MCF 10A (cell line): ENCODE results near the gene CD244. TPM values are rescaled to one million over a fixed set of nuclear protein-coding genes. Genes with fewer than 3 reads are reported as not detected.
"Not testable (repeated sequence)": the region's sequence is repeated elsewhere in the genome, so short reads cannot be mapped to it uniquely, and the experiment has no call there.

Source experiments
- BruUV-seq: library from RNA; stranded (reverse); fragments of 400-500 nt; replicated peaks from 2 replicates; lab custom pipeline; 2021; lab: Mats Ljungman, UMichigan
- CTCF ChIA-PET: fragments of 300-600 bp; sonication (Branson Sonifier 250); formaldehyde crosslinking; extraction: SDS; loops from one replicate; lab custom pipeline; 2021; ENCODE audit warnings: antibody characterized with exemption, inconsistent platforms; lab: Yijun Ruan, JAX
- POLR2A ChIA-PET: fragments of 300-600, 350-650 bp; sonication (Branson Sonifier 250); formaldehyde crosslinking; extraction: SDS; loops from one replicate; lab custom pipeline; 2020; ENCODE audit warnings: antibody characterized with exemption, inconsistent platforms; lab: Yijun Ruan, JAX
- DNase-seq: peaks from one replicate; pipeline ENCODE4 v3.0.0-alpha.2; 2018; ENCODE audit not compliant: unreplicated experiment
- H3K27ac Mint-ChIP-seq: one replicate; pipeline ENCODE4 v1.8.0; 2022; ENCODE audit warnings: mild to moderate bottlenecking, low read depth, mixed read lengths; ENCODE audit not compliant: unreplicated experiment
- H3K27me3 Mint-ChIP-seq: one replicate; pipeline ENCODE4 v1.8.0; 2022; ENCODE audit warnings: mixed read lengths; ENCODE audit not compliant: insufficient read depth, unreplicated experiment
- H3K36me3 Mint-ChIP-seq: one replicate; pipeline ENCODE4 v1.8.0; 2022; ENCODE audit warnings: mild to moderate bottlenecking, moderate library complexity, mixed read lengths; ENCODE audit not compliant: insufficient read depth, unreplicated experiment
- H3K4me1 Mint-ChIP-seq: one replicate; pipeline ENCODE4 v1.8.0; 2022; ENCODE audit warnings: mixed read lengths; ENCODE audit not compliant: insufficient read depth, unreplicated experiment
- H3K4me3 Mint-ChIP-seq: one replicate; pipeline ENCODE4 v1.8.0; 2022; ENCODE audit warnings: mild to moderate bottlenecking, moderate library complexity, mixed read lengths; ENCODE audit not compliant: unreplicated experiment
- H3K9me3 Mint-ChIP-seq: one replicate; pipeline ENCODE4 v1.8.0; 2022; ENCODE audit warnings: mixed read lengths; ENCODE audit not compliant: unreplicated experiment
- CTCF ChIP-seq: fragments of 200-600 bp; IDR thresholded peaks from one replicate; pipeline ENCODE4 v1.8.0; 2022; ENCODE audit warnings: antibody characterized with exemption, mild to moderate bottlenecking; ENCODE audit not compliant: unreplicated experiment
- intact Hi-C: fragments of 100-400 bp; cut with micrococcal nuclease; formaldehyde crosslinking; loops from 2 replicates; pipeline ENCODE4 v1.14.1; 2022
- total RNA-seq: library from RNA; stranded (reverse); gene quantifications from 2 replicates; pipeline ENCODE4 v1.2.3, GENCODE V29; 2022

CD244 gene
- total RNA-seq, 1 experiment from 2014 or later = not detected

- H3K36me3 Mint-ChIP-seq = no peaks in the 10 kb centered on the region
- H3K4me3 Mint-ChIP-seq = no peak overlapping the region
- POLR2A ChIA-PET = no interaction called here
- H3K27ac Mint-ChIP-seq = no peak overlapping the region
- no peaks in the 10 kb centered on the region for H3K9me3 Mint-ChIP-seq
- intact Hi-C loops = no loop called here
- CTCF ChIA-PET = interaction anchor here (0.5 to 0.6 kb wide), 2 partner anchors 12 to 107 kb away, joined by 3 read pairs; no protein-coding TSS in a partner anchor
- TF ChIP-seq CTCF = no peak
- DNase-seq = no peak
- H3K4me1 Mint-ChIP-seq = no peaks in the 10 kb centered on the region
- peaks cover 56% of the 10 kb centered on the region for H3K27me3 Mint-ChIP-seq
- BruUV-seq = no TSS peak
These were observed 39.1 kb upstream of the CD244 start for GRCh38 chr1:160901768-160902167.

- CTCF ChIA-PET = interaction anchor here (0.6 kb wide), 1 partner anchor 228 kb away, joined by 3 read pairs; no protein-coding TSS in a partner anchor
- POLR2A ChIA-PET, H3K27ac Mint-ChIP-seq, H3K4me3 Mint-ChIP-seq, H3K4me1 Mint-ChIP-seq, DNase-seq, intact Hi-C loops, H3K9me3 Mint-ChIP-seq, H3K36me3 Mint-ChIP-seq, BruUV-seq: not testable (repeated sequence)
- H3K27me3 Mint-ChIP-seq = peaks cover 66% of the 10 kb centered on the region
These were observed 38.0 kb upstream of the CD244 start for GRCh38 chr1:160900683-160901082.

- CTCF ChIA-PET = interaction anchor here (0.6 to 1.3 kb wide), 2 partner anchors 10 to 76 kb away, joined by 3 to 4 read pairs; no protein-coding TSS in a partner anchor
- peaks cover 18% of the 10 kb centered on the region for H3K9me3 Mint-ChIP-seq
- intact Hi-C loops, H3K4me1 Mint-ChIP-seq, H3K27ac Mint-ChIP-seq, DNase-seq, H3K4me3 Mint-ChIP-seq, BruUV-seq, H3K36me3 Mint-ChIP-seq: not testable (repeated sequence)
- H3K27me3 Mint-ChIP-seq = peaks cover 42% of the 10 kb centered on the region
- POLR2A ChIA-PET = interaction anchor here (0.9 kb wide), 1 partner anchor 10 kb away, joined by 3 read pairs; no protein-coding TSS in a partner anchor
These were observed 31.9 kb upstream of the CD244 start for GRCh38 chr1:160894368-160895135.

- CTCF ChIA-PET = no interaction called here
- BruUV-seq = no TSS peak
- DNase-seq = no peak
- Mint-ChIP-seq H3K27me3 (peaks cover 12% of the 10 kb centered on the region), H3K9me3 (peaks cover 18% of the 10 kb centered on the region), H3K36me3 (no peaks in the 10 kb centered on the region), H3K27ac (no peak overlapping the region), H3K4me1 (no peaks in the 10 kb centered on the region), H3K4me3 (no peak overlapping the region)
- intact Hi-C loops = no loop called here
- POLR2A ChIA-PET = no interaction called here
- no peak for TF ChIP-seq CTCF
These were observed 28.8 kb upstream of the CD244 start for GRCh38 chr1:160891474-160891873.

- POLR2A ChIA-PET = interaction anchor here (0.7 to 1.1 kb wide), 2 partner anchors 18 to 63 kb away, joined by 3 read pairs; no protein-coding TSS in a partner anchor
- no peak overlapping the region for H3K27ac Mint-ChIP-seq
- intact Hi-C loops = no loop called here
- no peak overlapping the region for H3K4me3 Mint-ChIP-seq
- no peaks in the 10 kb centered on the region for H3K36me3 Mint-ChIP-seq
- no peaks in the 10 kb centered on the region for H3K27me3 Mint-ChIP-seq
- TF ChIP-seq CTCF = no peak
- no peak for DNase-seq
- CTCF ChIA-PET = interaction anchor here (0.6 to 1.5 kb wide), 4 partner anchors 13 to 473 kb away, joined by 3 to 10 read pairs (median 4); no protein-coding TSS in a partner anchor
- no TSS peak for BruUV-seq
- no peaks in the 10 kb centered on the region for H3K4me1 Mint-ChIP-seq
- peaks cover 7% of the 10 kb centered on the region for H3K9me3 Mint-ChIP-seq
These were observed 26.2 kb upstream of the CD244 start for GRCh38 chr1:160888926-160889325.
